Sigmoid colon (tissue), 7 donors: ENCODE data around the gene PIP4K2A. TPM values are rescaled to one million over a fixed set of nuclear protein-coding genes. Genes with fewer than 3 reads are reported as not detected.

Experiments used
- DNase-seq: peaks from one replicate; pipeline ENCODE4 v3.0.0-alpha.2; 2019
- H3K27ac ChIP-seq, 4 donors: fragments of 200-600 bp; sonication (generic); one replicate each; pipeline ENCODE4 v1.5.1; 2016 to 2019; ENCODE audit warnings: mild to moderate bottlenecking in 1 of 4
- H3K27me3 ChIP-seq, 3 donors: fragments of 200-600 bp; sonication (generic); one replicate each; pipeline ENCODE4 v1.5.1; 2019; ENCODE audit warnings: mild to moderate bottlenecking in 1 of 3
- H3K36me3 ChIP-seq, 4 donors: fragments of 200-600 bp; sonication (generic); one replicate each; pipeline ENCODE4 v1.5.1; 2016 to 2019
- H3K4me1 ChIP-seq, 4 donors: fragments of 200-600 bp; sonication (generic); one replicate each; pipeline ENCODE4 v1.5.1; 2017 to 2019
- H3K4me3 ChIP-seq, 4 donors: fragments of 200-600 bp; sonication (generic); one replicate each; pipeline ENCODE4 v1.5.1; 2017 to 2019; ENCODE audit warnings: mild to moderate bottlenecking in 2 of 4, moderate library complexity in 1 of 4
- H3K9me3 ChIP-seq, 4 donors: fragments of 200-600 bp in 3 of 4; sonication (generic) in 3 of 4; one replicate each; pipeline versions ENCODE4 v1.5.1 to v1.6.1; 2013 to 2019
- CTCF ChIP-seq, 4 experiments: fragments of 450-650 bp in 3 of 4; fragments of 200-600 bp in 1 of 4; IDR thresholded peaks; one replicate each; pipeline ENCODE4 v1.5.1; 2016 to 2019; ENCODE audit warnings: antibody characterized with exemption in 4 of 4, mild to moderate bottlenecking in 3 of 4, moderate library complexity in 2 of 4
- EP300 ChIP-seq, 4 donors: sonication (generic); formaldehyde crosslinking; IDR thresholded peaks; one replicate each; pipeline ENCODE4 v1.6.1; 2017; ENCODE audit warnings: antibody characterized with exemption in 4 of 4
- POLR2A ChIP-seq, 2 donors: fragments of 450-650 bp; IDR thresholded peaks; one replicate each; pipeline ENCODE4 v1.6.1; 2016; ENCODE audit warnings: antibody characterized with exemption in 2 of 2, mild to moderate bottlenecking in 2 of 2, moderate library complexity in 2 of 2
- POLR2AphosphoS5 ChIP-seq, 4 donors: sonication (generic); formaldehyde crosslinking; IDR thresholded peaks; one replicate each; pipeline ENCODE4 v1.6.1; 2017; ENCODE audit warnings: antibody characterized with exemption in 4 of 4
- WGBS, 2 donors: extraction: QIAGEN DNeasy Blood & Tissue Kit; methylation state at CpG; one replicate each; pipeline ENCODE4 v1.1.7; 2013; 5-methylcytosine and 5-hydroxymethylcytosine counted together
- intact Hi-C: fragments of 100-400 bp; cut with DNase I; formaldehyde crosslinking; loops from one replicate; pipeline ENCODE4 v1.15.1; 2023
- polyA plus RNA-seq, 3 donors: library from polyadenylated mRNA; stranded (reverse); fragments of 200-250 nt; gene quantifications; one replicate each; pipeline ENCODE4 v1.2.3, GENCODE V29; 2013
- total RNA-seq, 4 donors: library from RNA; depleted of rRNA; stranded (reverse); fragments of >200 nt; gene quantifications; one replicate each; pipeline ENCODE4 v1.1.0, GENCODE V29; 2016
- donor health status: healthy with polysubstance abuse.
- donor health status: Bipolar disorder and iron deficiency.
- donor health status: healthy.

PIP4K2A gene
- total and polyA plus RNA-seq, 7 donors, result 7.2 to 23.2 (median 17.8) TPM

- H3K27me3 ChIP-seq, result no peaks in the 10 kb centered on the region
- no peak overlapping the region for H3K27ac ChIP-seq
- no peak overlapping the region for H3K4me3 ChIP-seq
- peaks cover 0 to 12% (median 0%) of the 10 kb centered on the region in 4 donors for H3K36me3 ChIP-seq
- no peaks in the 10 kb centered on the region for H3K9me3 ChIP-seq
- DNase-seq, result no peak
- H3K4me1 ChIP-seq, result peaks cover 0 to 7% (median 2%) of the 10 kb centered on the region in 4 donors
- intact Hi-C loops, result no loop called here
- 86 to 87% methylated on average over 2 of the region's 2 CpGs for WGBS, 2 donors
- no peak for TF ChIP-seq EP300 (IDR thresholded peaks at IDR 0.05)
- TF ChIP-seq CTCF (IDR thresholded peaks at IDR 0.05), result no peak
- TF ChIP-seq POLR2A (IDR thresholded peaks at IDR 0.05), result no peak
- TF ChIP-seq POLR2AphosphoS5 (IDR thresholded peaks at IDR 0.05), result no peak
Observed at GRCh38 chr10:22609251-22609650, 105.1 kb downstream of the PIP4K2A start.

- intact Hi-C loops, result no loop called here
- peaks cover 0 to 12% (median 0%) of the 10 kb centered on the region in 4 donors for H3K36me3 ChIP-seq
- H3K4me3 ChIP-seq, result no peak overlapping the region
- 36 to 58% methylated on average over 3 of the region's 3 CpGs for WGBS, 2 donors
- H3K9me3 ChIP-seq, result no peaks in the 10 kb centered on the region
- no peak overlapping the region for H3K27ac ChIP-seq
- H3K27me3 ChIP-seq, result no peaks in the 10 kb centered on the region
- DNase-seq, result no peak
- TF ChIP-seq EP300 (IDR thresholded peaks at IDR 0.05) (no peak), CTCF (IDR thresholded peaks at IDR 0.05) (no peak), POLR2AphosphoS5 (IDR thresholded peaks at IDR 0.05) (no peak), POLR2A (IDR thresholded peaks at IDR 0.05) (no peak)
- H3K4me1 ChIP-seq, result peaks cover 0 to 9% (median 2%) of the 10 kb centered on the region in 4 donors
Observed at GRCh38 chr10:22607261-22607660, 107.1 kb downstream of the PIP4K2A start.

- H3K4me3 ChIP-seq, result no peak overlapping the region
- no peaks in the 10 kb centered on the region for H3K27me3 ChIP-seq
- peak overlapping the region in 3 of 4 donors; percentile 5 to 40 (median 20) for H3K27ac ChIP-seq
- intact Hi-C loops, result no loop called here
- H3K36me3 ChIP-seq, result peaks cover 0 to 12% (median 0%) of the 10 kb centered on the region in 4 donors
- no peak for TF ChIP-seq CTCF (IDR thresholded peaks at IDR 0.05)
- TF ChIP-seq POLR2AphosphoS5 (IDR thresholded peaks at IDR 0.05), result no peak
- TF ChIP-seq EP300 (IDR thresholded peaks at IDR 0.05), result no peak
- TF ChIP-seq POLR2A (IDR thresholded peaks at IDR 0.05), result no peak
- H3K9me3 ChIP-seq, result no peaks in the 10 kb centered on the region
- peak; percentile 73 for DNase-seq
- 46 to 74% methylated on average over 6 of the region's 6 CpGs for WGBS, 2 donors
- H3K4me1 ChIP-seq, result peaks cover 0 to 9% (median 2%) of the 10 kb centered on the region in 4 donors
Observed at GRCh38 chr10:22606164-22606614, 108.2 kb downstream of the PIP4K2A start.

- no peak overlapping the region for H3K4me3 ChIP-seq
- peak overlapping the region in 2 of 4 donors; percentile 18 to 56 for H3K27ac ChIP-seq
- 55 to 84% methylated on average over 4 of the region's 4 CpGs for WGBS, 2 donors
- intact Hi-C loops, result no loop called here
- H3K9me3 ChIP-seq, result no peaks in the 10 kb centered on the region
- H3K36me3 ChIP-seq, result peaks cover 0 to 12% (median 0%) of the 10 kb centered on the region in 4 donors
- DNase-seq, result no peak
- H3K27me3 ChIP-seq, result no peaks in the 10 kb centered on the region
- H3K4me1 ChIP-seq, result peaks cover 0 to 9% (median 2%) of the 10 kb centered on the region in 4 donors
- no peak for TF ChIP-seq EP300 (IDR thresholded peaks at IDR 0.05)
- TF ChIP-seq POLR2A (IDR thresholded peaks at IDR 0.05), result no peak
- TF ChIP-seq POLR2AphosphoS5 (IDR thresholded peaks at IDR 0.05), result peak in 2 of 4 donors; percentile 31
- TF ChIP-seq CTCF (IDR thresholded peaks at IDR 0.05), result no peak
Observed at GRCh38 chr10:22605168-22605567, 109.2 kb downstream of the PIP4K2A start.
